EH (cell line): Measurements from ENCODE around the gene WNT9B.
"Not testable (repeated sequence)": the region's sequence is repeated elsewhere in the genome, so short reads cannot be mapped to it uniquely, and the experiment has no call there.

ENCODE experiments used
- DNase-seq: peaks from one replicate; pipeline ENCODE4 v3.0.0-alpha.2; 2015; ENCODE audit warnings: low read depth

Gene WNT9B

DNA sequence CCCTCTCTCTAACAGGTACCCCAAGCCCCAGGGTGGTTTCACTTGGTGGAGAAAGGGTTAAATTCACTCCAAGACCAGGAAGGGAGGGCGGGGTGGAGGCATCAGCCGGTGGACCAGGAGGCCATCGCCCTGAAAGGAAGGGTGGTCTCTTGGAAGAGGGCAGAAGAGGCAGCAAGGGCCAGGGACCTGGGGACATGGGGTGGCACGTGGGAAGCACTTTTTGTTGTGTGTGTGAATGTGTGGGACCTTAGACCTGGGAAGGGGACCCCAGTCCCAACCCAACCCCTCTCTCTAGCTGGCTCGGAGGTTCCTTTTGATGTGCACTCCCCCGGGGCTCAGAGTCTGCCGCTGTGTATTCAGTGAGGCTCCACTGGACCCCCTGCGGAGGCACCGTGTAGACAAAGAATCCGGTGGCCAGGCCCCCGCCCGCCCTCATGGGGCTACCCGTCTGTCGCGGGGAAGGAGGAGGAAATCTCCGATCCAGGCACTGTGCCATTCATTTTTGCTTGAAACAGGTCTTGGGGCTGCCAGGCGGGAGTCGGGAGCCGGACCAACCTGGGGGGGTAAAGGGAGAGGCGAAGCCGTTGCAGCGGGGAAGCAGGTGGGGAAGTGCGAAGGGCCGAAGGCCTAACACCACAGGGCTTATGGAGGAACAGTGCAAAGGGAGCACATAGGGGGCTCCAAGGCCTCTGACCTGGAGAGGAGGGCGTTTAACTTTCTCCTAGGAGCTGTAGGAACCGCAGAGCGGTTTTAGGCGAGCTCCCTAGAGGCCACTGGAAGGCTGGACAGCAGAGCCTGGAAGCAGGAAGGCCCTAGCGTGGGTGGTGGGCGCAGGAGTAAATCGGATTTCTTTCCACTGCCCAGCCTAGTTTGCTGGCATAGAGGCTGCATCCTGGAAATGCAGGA is 29.6 kb upstream of the WNT9B start:
- DNase-seq: no peak

GRCh38 chr17:46822388-46822921 is 28.9 kb upstream of the WNT9B start:
- DNase-seq: no peak

DNA sequence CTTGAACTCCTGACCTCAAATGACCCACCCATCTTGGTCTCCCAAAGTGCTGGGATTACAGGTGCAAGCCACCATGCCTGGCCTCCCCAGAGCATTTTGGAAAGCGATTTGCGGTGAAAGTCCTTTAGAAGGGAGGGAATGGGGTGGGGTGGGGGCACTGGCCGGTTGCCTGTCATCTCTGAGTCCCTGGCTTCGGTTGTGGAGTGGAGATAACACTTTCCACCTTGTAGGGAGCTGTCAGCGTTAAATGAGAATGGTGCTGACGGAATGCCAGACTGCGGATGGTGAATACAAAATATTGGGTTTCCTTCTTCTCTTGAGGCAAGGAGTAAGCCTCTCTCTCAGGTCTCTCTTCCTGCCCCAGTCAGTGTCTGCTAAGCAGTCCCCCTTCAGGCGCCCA is 27.7 kb upstream of the WNT9B start:
- no peak for DNase-seq

DNA sequence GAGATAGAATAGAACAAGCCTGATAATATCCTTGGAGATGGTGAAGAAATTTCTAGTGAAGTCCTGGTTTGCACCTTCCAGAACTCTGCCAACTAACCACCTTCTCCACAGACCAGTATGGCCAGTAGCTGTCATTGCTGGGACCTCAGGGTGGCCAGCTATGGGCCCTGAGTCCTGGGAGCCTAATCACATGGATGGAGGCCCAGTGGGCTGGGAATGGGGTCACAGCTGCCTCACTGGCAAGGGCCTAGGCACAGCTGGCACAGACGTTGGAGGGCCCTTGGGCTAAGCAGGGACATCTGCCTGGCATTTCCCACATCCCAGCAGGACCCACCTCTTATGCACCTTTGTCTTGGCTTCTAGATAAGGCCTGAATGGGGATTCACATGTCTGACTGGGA is 25.3 kb upstream of the WNT9B start:
- no peak for DNase-seq

- DNase-seq: no peak
Measured at GRCh38 chr17:46827274-46827673, 24.1 kb upstream of the WNT9B start.

GRCh38 chr17:46831573-46832330 is 19.6 kb upstream of the WNT9B start:
- DNase-seq: no peak

DNA sequence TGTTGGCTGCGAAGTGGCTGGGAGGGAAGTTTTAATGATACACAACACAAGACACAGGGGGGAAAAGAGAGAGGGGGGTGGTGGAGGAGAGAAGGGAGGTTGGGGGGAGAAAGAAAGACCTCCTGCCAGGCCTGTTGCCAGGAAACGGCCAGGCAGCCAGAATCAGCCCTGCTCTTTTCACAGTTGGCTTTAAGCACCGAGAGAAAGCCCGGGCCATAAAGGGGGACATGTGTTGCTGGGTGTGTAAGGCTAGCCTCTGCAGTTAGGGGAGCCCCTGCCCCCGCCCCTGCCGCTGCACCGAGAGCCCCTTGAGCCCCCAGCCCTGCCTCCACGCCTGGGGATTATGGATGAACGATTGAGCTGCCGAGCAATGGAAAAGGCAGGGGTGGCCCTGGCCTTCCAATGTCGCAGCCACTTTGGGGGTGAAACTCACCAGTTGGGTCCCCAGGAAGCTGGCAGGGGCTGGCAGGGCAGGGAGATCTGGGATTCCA is 19.0 kb upstream of the WNT9B start:
- no peak for DNase-seq

DNA sequence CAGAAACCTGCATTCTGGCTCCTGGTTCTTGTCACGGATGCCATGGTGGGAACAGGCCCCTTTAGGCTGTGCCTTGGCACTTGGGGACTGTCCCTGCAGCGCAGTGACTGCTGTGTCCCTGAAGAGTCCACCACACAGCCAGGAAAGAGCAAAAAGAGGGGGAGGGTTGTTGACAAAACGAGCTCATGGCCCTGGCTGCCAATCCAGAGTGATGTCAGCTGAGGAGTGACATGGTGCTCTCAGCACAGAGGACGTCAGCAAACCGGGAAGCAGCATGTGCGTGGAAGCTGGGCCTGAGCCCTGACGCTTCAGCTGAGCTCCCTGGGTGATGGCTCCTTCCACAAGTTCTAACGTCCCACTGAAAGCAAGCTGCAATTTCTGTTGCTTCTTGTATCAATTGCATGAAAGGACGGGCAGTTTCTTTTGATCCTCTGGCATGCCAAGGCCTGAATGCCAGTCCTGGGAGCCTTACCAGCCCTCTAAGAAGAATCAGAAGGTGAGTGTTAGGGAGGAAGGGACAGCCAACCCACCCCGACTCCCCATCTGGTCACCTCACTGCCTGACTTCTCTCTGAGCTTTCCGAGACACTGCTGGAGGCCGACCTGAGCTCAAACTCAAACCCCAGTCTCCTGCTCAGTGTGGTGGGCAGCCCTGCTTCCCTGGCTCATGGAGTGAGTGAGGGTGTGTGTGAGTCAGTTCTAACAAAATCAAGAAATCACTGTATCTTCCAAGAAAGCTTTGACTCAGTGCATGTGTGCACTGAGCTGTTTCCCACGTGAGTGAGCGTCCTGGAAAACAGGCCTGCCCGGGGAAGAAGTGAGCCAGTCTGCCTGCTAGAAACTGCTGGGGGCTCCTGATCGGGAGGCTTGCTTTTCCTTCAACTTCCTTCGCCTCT is 18.2 kb upstream of the WNT9B start:
- DNase-seq: peak; percentile 67

GRCh38 chr17:46833840-46834208 is 17.6 kb upstream of the WNT9B start:
- no peak for DNase-seq

DNA sequence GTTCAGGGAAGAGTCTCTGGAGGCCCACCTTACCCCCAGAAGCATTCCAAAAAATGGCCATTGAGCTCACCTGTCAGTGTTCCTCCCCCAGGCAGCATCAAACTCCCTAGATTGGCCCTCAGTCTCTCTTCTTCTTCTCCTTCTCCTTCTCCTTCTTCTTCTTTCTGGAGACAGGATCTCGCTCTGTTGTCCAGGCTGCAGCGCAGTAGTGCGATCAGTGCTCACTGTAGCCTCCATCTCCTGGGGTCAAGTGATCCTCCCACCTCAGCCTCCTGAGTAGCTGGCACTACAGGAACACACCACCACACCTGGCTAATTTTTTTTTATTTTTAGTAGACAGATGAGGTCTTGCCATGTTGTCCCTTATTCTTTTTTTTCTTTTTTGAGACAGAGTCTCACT is 16.5 kb upstream of the WNT9B start:
- no peak for DNase-seq

DNA sequence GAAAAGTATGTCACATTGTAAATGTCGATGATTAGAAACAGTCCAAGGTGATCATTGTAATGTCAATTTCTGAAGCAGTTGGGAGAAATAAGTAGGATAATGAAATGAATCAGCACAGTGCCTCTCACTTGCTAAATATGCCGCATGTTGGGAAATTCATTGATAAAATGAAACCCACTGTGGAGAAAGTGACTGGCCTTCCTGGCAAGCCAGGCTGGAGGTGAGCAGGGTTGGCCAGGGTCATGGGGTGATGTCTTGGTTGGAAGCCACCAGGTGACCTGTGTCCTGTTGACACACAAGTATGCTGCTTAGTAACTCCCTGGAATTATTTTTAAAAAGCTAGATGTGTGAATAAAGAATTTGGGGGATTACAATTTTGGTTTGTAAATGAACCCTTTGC is 14.9 kb upstream of the WNT9B start:
- DNase-seq: no peak

DNA sequence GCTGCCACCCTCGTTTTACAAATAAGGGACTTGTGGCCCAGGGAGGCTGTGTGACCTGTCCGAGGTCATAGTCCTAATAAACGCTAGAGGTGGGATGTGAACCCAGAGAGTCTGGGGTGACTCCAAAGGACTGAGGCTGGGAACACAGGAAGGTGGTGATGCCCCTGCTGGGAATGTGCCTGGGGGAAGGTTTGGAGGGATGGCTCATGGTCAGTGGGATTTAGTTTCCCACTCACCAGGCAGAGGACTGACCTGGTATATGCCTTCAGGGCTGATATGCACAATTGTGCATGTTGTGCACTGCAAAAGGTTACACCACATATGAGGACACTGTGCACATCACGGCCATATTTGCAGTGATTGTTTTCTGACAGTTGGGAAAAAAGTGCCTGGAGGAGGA is 13.9 kb upstream of the WNT9B start:
- no peak for DNase-seq

DNA sequence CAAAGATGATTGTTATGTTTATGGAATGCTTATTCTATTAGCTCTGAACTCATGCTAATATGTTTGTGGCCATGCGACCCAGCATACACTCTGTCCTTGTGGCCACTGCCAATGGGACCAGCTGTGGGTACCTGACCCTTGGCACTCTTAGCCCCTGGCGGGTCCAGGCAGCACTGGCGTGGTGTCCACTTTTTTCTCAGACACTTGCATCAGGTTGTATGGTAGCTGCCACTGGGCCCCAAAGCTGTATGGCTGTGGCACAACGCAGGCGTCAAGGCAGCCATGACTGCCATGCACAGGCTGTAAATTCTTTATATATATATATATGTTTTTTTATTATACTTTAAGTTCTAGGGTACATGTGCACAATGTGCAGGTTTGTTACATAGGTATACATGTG is 12.2 kb upstream of the WNT9B start:
- no peak for DNase-seq

- DNase-seq: not testable (repeated sequence)
Measured at GRCh38 chr17:46840596-46840995, 10.8 kb upstream of the WNT9B start.

DNA sequence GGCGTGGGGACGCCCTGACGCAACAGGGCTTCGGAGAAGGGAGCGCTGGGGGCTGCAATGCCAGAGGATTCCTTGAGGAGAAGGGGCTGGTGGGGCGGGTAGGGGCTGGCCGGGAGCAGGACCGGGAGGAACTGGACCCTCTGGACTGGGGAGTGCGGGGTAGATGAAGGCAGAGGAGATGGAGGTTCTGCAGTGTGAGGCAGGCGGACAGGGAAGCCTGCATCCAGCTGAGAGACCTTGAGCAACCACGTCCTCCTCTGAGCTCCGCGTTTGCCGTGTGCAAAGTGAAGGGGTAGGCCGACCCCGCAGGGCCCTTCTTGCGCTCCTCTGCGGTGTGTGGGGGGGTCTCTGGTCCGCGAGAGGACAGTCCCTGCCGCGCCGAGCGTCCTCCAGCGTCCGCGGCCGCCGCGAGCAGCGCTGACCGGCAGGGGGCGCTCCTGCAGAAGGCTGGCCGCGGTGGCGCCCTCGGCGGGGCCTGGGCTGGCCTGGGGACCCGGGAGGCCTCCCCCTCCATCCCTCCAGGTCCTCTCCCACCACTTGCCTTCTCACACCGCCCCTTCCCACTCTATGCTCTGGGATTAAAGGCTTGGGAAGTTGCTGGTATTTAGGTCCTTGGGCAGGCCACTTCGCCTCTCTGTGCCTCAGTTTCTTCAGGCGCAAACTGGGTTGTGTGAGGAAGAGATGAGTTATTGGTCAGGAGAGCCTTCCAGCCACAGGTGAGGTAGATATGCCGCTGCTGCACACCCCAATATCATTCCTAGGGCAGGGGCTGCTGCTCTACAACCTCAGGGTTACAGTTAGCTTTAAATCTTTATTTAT is 9.6 kb upstream of the WNT9B start:
- no peak for DNase-seq

DNA sequence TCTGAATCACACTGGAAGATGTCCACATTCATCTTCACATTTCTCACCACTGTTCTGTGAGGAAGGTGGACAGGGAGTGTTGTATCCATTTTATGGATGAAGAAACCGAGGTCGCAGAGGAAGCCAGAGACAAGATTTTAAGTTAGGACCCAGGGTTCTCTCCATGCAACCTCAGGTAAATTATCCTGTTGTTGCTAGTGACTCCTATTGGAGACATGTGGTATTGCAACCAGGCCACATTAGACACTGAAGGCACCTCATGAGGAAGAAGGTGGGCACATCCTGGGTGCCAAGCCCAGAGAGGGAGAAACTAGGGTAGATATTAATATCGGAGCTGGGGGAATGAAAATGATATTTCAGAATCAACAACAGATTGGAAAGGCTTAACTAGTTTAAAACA is 8.5 kb upstream of the WNT9B start:
- no peak for DNase-seq

DNA sequence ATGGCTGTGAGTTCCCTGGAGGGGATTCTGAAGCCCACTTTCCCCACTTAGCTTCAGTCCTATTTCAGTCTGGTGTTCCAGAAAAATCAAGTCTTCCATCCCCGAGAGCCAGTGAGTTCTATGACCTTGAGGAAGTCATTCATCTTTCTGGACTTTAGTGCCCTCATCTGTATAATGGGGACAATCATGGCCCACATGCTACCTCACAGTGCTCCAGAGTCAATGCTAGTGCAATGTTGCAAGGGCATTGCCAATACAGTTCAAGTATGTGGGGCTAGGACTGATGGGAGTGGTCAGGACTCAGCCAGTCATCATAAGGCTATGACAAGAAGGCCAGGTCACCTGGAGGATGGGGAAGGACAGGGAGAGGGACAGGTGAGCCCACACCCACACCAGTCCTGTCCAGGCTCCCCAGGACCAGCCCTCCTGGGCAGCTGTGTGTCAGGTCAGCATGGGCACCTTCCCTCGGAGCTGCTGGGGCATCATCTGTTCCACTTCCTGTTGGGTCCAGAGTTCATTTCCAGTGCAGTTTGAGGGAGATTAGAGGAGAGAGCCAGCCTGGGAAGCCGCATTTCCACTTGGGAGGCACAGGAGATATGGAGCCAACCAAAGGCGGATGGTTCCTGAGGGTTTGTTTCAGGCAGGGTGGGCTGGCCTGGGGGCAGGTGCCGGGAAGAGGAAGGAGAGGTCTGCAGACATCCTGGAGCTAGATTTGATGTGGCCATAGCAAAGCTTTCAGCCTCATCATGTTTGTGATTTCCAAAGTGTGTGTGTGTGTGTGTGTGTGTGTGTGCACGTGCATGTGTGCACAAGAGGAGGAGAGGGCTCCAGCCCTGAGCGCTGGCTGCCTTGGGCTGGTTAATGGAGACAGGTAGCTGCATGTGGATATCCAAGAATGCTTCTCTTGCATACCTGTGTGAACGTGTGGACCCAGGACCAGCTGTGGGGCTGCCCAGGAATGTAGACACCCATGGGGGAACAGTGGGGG is 3.9 kb upstream of the WNT9B start:
- DNase-seq: no peak

DNA sequence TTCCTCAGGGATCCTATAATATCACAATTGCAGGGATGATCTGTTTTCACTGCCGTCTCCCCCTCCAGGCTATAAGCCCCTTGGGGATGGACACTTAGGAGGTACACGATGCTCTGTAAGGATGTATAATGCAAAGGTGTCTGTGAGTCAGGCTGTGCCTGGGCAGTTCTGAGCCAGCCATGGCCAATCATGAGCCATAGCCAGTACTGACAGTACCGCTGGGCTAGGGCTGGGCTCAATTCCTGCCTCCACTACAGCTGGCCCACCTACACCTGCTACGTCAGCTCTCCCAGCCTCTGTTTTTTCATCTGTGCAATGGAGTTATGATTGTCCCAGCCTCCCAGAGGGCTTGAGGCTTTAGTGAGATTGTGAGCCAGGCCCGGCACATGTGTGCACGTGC is 2.8 kb upstream of the WNT9B start:
- no peak for DNase-seq

GRCh38 chr17:46850688-46851028 is 725 bp upstream of the WNT9B start:
- DNase-seq: no peak

DNA sequence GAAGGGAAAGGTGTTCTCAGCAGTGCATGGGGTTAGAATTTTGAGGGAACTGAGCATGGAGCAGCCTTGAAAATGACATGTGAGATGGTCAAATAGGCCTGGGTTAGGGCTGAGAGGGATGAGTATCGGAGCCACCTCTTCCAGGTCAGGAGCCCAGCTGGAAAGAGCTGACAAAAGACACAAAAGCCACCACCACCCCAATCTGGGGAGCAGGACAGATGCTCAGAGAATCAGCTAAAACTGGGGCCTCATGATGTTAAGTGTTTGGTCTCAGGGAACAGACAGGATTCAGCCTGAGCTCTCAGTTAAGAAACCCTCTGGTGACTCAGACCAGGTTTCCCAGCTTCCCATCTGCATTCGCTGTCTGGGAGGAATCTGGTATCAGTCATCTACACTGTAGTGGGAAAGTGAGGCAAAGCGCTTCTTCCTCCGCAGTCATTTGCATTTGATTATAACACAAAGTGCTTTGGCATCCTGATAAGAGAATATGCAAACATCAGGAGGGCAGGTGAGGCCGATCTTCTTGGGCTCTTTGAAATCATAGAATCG is 2.6 kb downstream of the WNT9B start:
- DNase-seq: peak; percentile 57
